Ascending aorta (tissue), 2 donors: ENCODE data around the gene RNF144B. TPM values are rescaled to one million over a fixed set of nuclear protein-coding genes. Genes with fewer than 3 reads are reported as not detected.

ENCODE experiments used
- DNase-seq, 2 donors: peaks; one replicate each; pipeline ENCODE4 v3.0.0-alpha.2; 2019; ENCODE audit warnings: low spot score in 2 of 2
- H3K27ac ChIP-seq, 2 donors: fragments of 200-600 bp; sonication (generic); one replicate each; pipeline ENCODE4 v1.5.1; 2016 to 2017; ENCODE audit warnings: mild to moderate bottlenecking in 1 of 2
- H3K27me3 ChIP-seq: fragments of 200-600 bp; sonication (generic); one replicate; pipeline ENCODE4 v1.5.1; 2017
- H3K36me3 ChIP-seq, 2 donors: fragments of 200-600 bp; sonication (generic); one replicate each; pipeline ENCODE4 v1.5.1; 2016
- H3K4me1 ChIP-seq, 2 donors: fragments of 200-600 bp; sonication (generic); one replicate each; pipeline ENCODE4 v1.5.1; 2016 to 2017; ENCODE audit warnings: mild to moderate bottlenecking in 1 of 2
- H3K4me3 ChIP-seq, 2 donors: fragments of 200-600 bp; sonication (generic); one replicate each; pipeline ENCODE4 v1.5.1; 2016 to 2017; ENCODE audit warnings: mild to moderate bottlenecking in 1 of 2
- H3K9me3 ChIP-seq, 2 donors: fragments of 200-600 bp; sonication (generic); one replicate each; pipeline ENCODE4 v1.5.1; 2016
- intact Hi-C: fragments of 100-400 bp; cut with DNase I; formaldehyde crosslinking; loops from one replicate; pipeline ENCODE4 v1.15.1; 2023
- total RNA-seq: library from RNA; depleted of rRNA; stranded (reverse); fragments of >200 nt; gene quantifications from one replicate; pipeline ENCODE4 v1.1.0, GENCODE V29; 2016
- TF ChIP-seq, protein P1 (sequence below), 3 experiments: fragments of 200-600 bp in 2 of 3; fragments of 450-650 bp in 1 of 3; sonication (generic) in 2 of 3; IDR thresholded peaks; one replicate each; pipeline ENCODE4 v1.5.1; 2016 to 2019; ENCODE audit warnings: antibody characterized with exemption in 3 of 3, mild to moderate bottlenecking in 1 of 3, moderate library complexity in 1 of 3

RNF144B gene
- total RNA-seq, 1 donor from 2014 or later: 52.3 TPM

GRCh38 chr6:18391023-18391422, 3.9 kb downstream of the RNF144B start:
- H3K9me3 ChIP-seq: no peaks in the 10 kb centered on the region
- H3K27me3 ChIP-seq: no peaks in the 10 kb centered on the region
- intact Hi-C loops: no loop called here
- H3K36me3 ChIP-seq: no peaks in the 10 kb centered on the region
- DNase-seq: no peak
- TF ChIP-seq, protein P1, sequence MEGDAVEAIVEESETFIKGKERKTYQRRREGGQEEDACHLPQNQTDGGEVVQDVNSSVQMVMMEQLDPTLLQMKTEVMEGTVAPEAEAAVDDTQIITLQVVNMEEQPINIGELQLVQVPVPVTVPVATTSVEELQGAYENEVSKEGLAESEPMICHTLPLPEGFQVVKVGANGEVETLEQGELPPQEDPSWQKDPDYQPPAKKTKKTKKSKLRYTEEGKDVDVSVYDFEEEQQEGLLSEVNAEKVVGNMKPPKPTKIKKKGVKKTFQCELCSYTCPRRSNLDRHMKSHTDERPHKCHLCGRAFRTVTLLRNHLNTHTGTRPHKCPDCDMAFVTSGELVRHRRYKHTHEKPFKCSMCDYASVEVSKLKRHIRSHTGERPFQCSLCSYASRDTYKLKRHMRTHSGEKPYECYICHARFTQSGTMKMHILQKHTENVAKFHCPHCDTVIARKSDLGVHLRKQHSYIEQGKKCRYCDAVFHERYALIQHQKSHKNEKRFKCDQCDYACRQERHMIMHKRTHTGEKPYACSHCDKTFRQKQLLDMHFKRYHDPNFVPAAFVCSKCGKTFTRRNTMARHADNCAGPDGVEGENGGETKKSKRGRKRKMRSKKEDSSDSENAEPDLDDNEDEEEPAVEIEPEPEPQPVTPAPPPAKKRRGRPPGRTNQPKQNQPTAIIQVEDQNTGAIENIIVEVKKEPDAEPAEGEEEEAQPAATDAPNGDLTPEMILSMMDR (IDR thresholded peaks at IDR 0.05): no peak
- H3K4me3 ChIP-seq: no peak overlapping the region
- H3K4me1 ChIP-seq: peaks cover 0 to 26% of the 10 kb centered on the region in 2 donors
- no peak overlapping the region for H3K27ac ChIP-seq

DNA sequence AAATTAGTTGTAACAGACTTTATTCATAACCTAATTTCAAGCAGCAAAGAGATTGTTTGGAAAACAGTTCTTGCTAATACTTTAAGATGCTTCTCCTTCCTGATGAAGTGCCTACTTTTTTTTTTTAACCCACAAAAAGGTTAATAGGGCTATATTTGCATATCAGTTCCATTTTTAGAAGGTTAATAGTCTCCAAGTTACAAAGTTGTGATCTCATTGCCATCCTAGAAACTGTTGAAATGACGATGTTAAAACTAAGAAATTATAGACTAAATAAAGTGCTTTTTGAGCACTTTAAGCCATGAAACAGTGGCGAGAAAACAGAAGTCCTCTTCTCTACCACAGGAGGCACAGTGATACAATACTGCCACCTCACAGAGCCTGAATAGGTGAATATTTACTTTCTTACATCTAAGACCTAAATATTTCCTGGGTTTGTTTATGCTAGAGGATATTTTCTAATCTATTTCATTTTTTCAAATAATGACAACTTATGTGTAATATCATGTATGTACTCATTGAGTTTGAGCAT, 5.3 kb downstream of the RNF144B start:
- intact Hi-C loops: no loop called here
- Histone ChIP-seq H3K4me3 (no peak overlapping the region), H3K4me1 (peaks cover 0 to 17% of the 10 kb centered on the region in 2 donors), H3K9me3 (no peaks in the 10 kb centered on the region), H3K27ac (no peak overlapping the region), H3K27me3 (no peaks in the 10 kb centered on the region), H3K36me3 (no peaks in the 10 kb centered on the region)
- TF ChIP-seq, protein P1 (IDR thresholded peaks at IDR 0.05): no peak
- DNase-seq: no peak

- H3K9me3 ChIP-seq: no peaks in the 10 kb centered on the region
- TF ChIP-seq, protein P1 (IDR thresholded peaks at IDR 0.05): no peak
- peaks cover 0 to 10% of the 10 kb centered on the region in 2 donors for H3K4me1 ChIP-seq
- intact Hi-C loops: no loop called here
- DNase-seq: no peak
- no peaks in the 10 kb centered on the region for H3K27me3 ChIP-seq
- H3K4me3 ChIP-seq: no peak overlapping the region
- no peaks in the 10 kb centered on the region for H3K36me3 ChIP-seq
- H3K27ac ChIP-seq: no peak overlapping the region
Measured at GRCh38 chr6:18393698-18394097, 6.5 kb downstream of the RNF144B start.

DNA sequence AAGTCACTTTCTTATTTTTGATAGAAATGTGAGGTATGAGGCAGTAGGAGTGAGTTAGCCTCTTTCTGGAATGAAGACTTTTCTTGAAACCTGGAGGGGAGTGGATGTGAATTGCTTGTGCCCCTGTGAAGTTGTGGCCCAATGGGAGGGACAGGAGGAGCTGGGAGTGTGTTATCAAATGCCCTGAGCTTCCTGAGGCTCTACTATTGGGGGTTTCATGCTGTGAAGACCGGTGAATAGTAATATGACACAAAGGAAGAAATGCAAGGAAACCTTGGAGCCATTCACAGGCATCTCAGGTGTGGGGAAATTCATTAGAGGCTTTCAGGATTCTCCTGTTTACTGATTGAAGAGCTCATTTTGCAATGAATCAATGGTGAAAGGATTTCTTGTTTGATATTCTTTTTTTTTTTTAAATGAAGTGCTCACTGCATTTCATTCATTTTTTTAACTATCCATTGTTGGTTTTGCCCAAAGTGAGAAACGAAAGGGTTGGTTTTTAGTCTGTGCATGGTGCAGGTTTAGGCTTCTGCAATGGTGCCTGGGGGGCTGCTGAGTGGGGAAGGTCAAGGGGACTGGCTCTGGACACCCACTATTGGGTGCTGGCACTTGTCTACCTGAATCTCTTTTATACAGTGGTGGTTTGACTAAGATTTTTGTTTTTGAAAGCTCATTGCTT, 8.2 kb downstream of the RNF144B start:
- Histone ChIP-seq H3K27me3 (no peaks in the 10 kb centered on the region), H3K36me3 (peaks cover 0 to 6% of the 10 kb centered on the region in 2 donors), H3K27ac (no peak overlapping the region), H3K9me3 (no peaks in the 10 kb centered on the region), H3K4me1 (no peaks in the 10 kb centered on the region), H3K4me3 (no peak overlapping the region)
- TF ChIP-seq, protein P1 (IDR thresholded peaks at IDR 0.05): no peak
- no peak for DNase-seq
- intact Hi-C loops: no loop called here

- no peak for DNase-seq
- Histone ChIP-seq H3K27me3 (no peaks in the 10 kb centered on the region), H3K27ac (no peak overlapping the region), H3K4me3 (no peak overlapping the region), H3K36me3 (peaks cover 0 to 6% of the 10 kb centered on the region in 2 donors), H3K4me1 (no peaks in the 10 kb centered on the region), H3K9me3 (no peaks in the 10 kb centered on the region)
- TF ChIP-seq, protein P1 (IDR thresholded peaks at IDR 0.05): no peak
- intact Hi-C loops: no loop called here
Measured at GRCh38 chr6:18395856-18396197, 8.7 kb downstream of the RNF144B start.
